K562 (cell line): ENCODE results near the gene MYO18B. TPM values are rescaled to one million over a fixed set of nuclear protein-coding genes. Genes with fewer than 3 reads are reported as not detected.

Experiments used
- AFF1 ChIP-seq, 2 experiments: fragments of 450-650 bp; IDR thresholded peaks; 2 replicates each; pipeline ENCODE4 v1.6.1; 2018; ENCODE audit warnings: mild to moderate bottlenecking in 2 of 2, low read depth in 1 of 2; ENCODE audit not compliant: partially characterized antibody in 2 of 2
- BRD9 ChIP-seq: fragments of 450-650 bp; IDR thresholded peaks from 2 replicates; pipeline ENCODE4 v1.6.1; 2018; ENCODE audit warnings: low read depth; ENCODE audit not compliant: partially characterized antibody
- CHCHD3 ChIP-seq: fragments of 250-450 bp; sonication (Bioruptor Pico); IDR thresholded peaks from 2 replicates; pipeline ENCODE4 v2.1.2; 2022; ENCODE audit warnings: mild to moderate bottlenecking
- HMGN3 ChIP-seq: IDR thresholded peaks from 2 replicates; pipeline ENCODE4 v1.6.1; 2011; ENCODE audit warnings: borderline replicate concordance, low read depth, mild to moderate bottlenecking, mixed read lengths, low read length; ENCODE audit not compliant: insufficient read length; ENCODE audit errors: extremely low read depth
- KDM1A ChIP-seq, 2 experiments: fragments of 450-650 bp; IDR thresholded peaks; 2 replicates each; pipeline ENCODE4 v1.6.1; 2016; ENCODE audit warnings: mild to moderate bottlenecking in 2 of 2
- KLF6 ChIP-seq: fragments of 250-450 bp; sonication (Bioruptor Pico); IDR thresholded peaks from 2 replicates; pipeline ENCODE4 v1.4.0; 2020; ENCODE audit warnings: mild to moderate bottlenecking, moderate library complexity, borderline replicate concordance
- MBD1 ChIP-seq: fragments of 250-450 bp; sonication (Bioruptor Pico); IDR thresholded peaks from 2 replicates; pipeline ENCODE4 v1.8.0; 2022; ENCODE audit warnings: inconsistent platforms
- MEF2A ChIP-seq: IDR thresholded peaks from 2 replicates; pipeline ENCODE4 v1.6.1; 2011; ENCODE audit warnings: low read depth, mild to moderate bottlenecking, low read length, moderate library complexity; ENCODE audit not compliant: control insufficient read depth
- NFXL1 ChIP-seq: fragments of 450-650 bp; formaldehyde crosslinking; IDR thresholded peaks from 2 replicates; pipeline ENCODE4 v1.4.0; 2021; ENCODE audit warnings: mild to moderate bottlenecking
- STAT5B ChIP-seq: fragments of 250-450 bp; sonication (Bioruptor Pico); IDR thresholded peaks from 2 replicates; pipeline ENCODE4 v1.8.0; 2021; ENCODE audit warnings: mild to moderate bottlenecking, inconsistent platforms
- ZNF146 ChIP-seq: IDR thresholded peaks from one replicate; pipeline ENCODE4 v1.6.1; 2018; ENCODE audit warnings: missing compliant biosample characterization; ENCODE audit not compliant: unreplicated experiment
- polyA plus RNA-seq, 8 experiments: library from polyadenylated mRNA; depleted of rRNA in 4 of 8; stranded (reverse) in 5 of 8; unstranded in 3 of 8; fragments of >200 nt; fragmentation: Nextera tagmentation in 2 of 8; fragmentation: Illumina TruSeq in 1 of 8; extraction: Ambion mirVana in 2 of 8; extraction: Trizol in 1 of 8; gene quantifications; 2 replicates each; pipeline versions ENCODE4 v1.2.1 to v1.2.3, GENCODE V29; 2011 to 2014; ENCODE audit warnings: inconsistent platforms in 1 of 8, missing spikeins in 1 of 8
- total RNA-seq, 7 experiments: library from RNA; depleted of rRNA in 6 of 7; stranded (reverse); fragments of >200 nt in 6 of 7; fragmentation: Illumina TruSeq in 2 of 7; extraction: Trizol in 2 of 7; gene quantifications; 2 replicates each; pipeline versions ENCODE4 v1.2.1 to v1.2.3, GENCODE V29; 2011 to 2021; ENCODE audit warnings: low replicate concordance in 1 of 7

Gene MYO18B
- total and polyA plus RNA-seq, 9 of the 15 experiments (the other 6 are each of a cell fraction or from before 2014, with no cell fraction given), result 0.06 to 7.0 (median 4.3) TPM

GRCh38 chr22:25781801-25782200 lies 39.8 kb downstream of the MYO18B start (continued):
- TF ChIP-seq CHCHD3 (CRISPR knock-in tag), result no peak
- no peak for TF ChIP-seq BRD9
- TF ChIP-seq AFF1 (IDR thresholded peaks at IDR 0.05; ENCODE audit: low read depth in 1 of 2, partially characterized antibody in 2 of 2), result no peak
- TF ChIP-seq MBD1, result no peak
- TF ChIP-seq NFXL1 (CRISPR knock-in tag), result no peak
- no peak for TF ChIP-seq KLF6 (CRISPR knock-in tag)
- TF ChIP-seq HMGN3, result no peak
- TF ChIP-seq KDM1A (IDR thresholded peaks at IDR 0.05), result no peak
- TF ChIP-seq ZNF146 (CRISPR knock-in tag), result no peak
- no peak for TF ChIP-seq MEF2A
- no peak for TF ChIP-seq STAT5B
